Measurements from ENCODE around the gene FADS3. TPM values are rescaled to one million over a fixed set of nuclear protein-coding genes. Genes with fewer than 3 reads are reported as not detected.
A peak's percentile ranks its signal among the peaks of the same experiment; 100 is the strongest.

The FADS3 gene
- total and polyA plus RNA-seq, 9 of the 15 experiments (the other 6 are each of a cell fraction or from before 2014, with no cell fraction given) = 0.97 to 148 (median 92.7) TPM

DNA sequence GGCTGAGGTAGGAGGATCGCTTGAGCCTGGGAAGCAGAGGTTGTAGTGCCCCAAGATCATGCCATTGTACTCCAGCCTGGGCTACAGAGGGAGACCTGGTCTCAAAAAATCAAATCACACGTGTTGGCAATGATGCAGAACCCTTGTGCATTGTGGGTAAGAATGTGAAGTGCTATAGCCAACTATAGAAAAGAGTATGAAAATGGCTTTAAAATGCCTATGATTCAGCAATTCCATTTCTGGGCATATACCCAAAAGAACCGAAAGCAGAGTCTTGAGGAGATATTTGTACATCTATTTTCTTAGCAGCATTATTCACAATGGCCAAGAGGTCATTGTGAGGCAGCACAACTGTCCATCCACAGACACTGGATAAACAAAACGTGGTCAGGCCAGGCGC, 2.6 kb upstream of the FADS3 start:
- no peaks in the 10 kb centered on the region for H3K9me3 ChIP-seq (replicated peaks; ENCODE audit: control insufficient read depth, insufficient read depth, low read depth, low read length)
- intact Hi-C loops (cut with micrococcal nuclease) (no loop called here), in situ Hi-C loops (cut with MboI) (no loop called here)
- no peak overlapping the region for H3K27ac ChIP-seq (ENCODE audit: extremely low read depth, low read depth, low read length)
- peaks cover 20% of the 10 kb centered on the region for H3K79me2 ChIP-seq (ENCODE audit: control insufficient read depth, insufficient read depth, low read length)
- H3K4me1 ChIP-seq (replicated peaks in 1 of 2; ENCODE audit: control insufficient read depth in 2 of 2, insufficient read depth in 2 of 2, low read length in 2 of 2) = peaks cover 17 to 57% of the 10 kb centered on the region in 2 experiments
- DNase-seq (ENCODE audit: extremely low read depth in 1 of 4, low spot score in 3 of 4) (no peak), FAIRE-seq (no peak), ATAC-seq (no peak)
- H3K4me3 ChIP-seq = no peak overlapping the region
- no peak overlapping the region for H3K4me2 ChIP-seq (ENCODE audit: insufficient read depth, low read length)
- H2AFZ ChIP-seq (ENCODE audit: low read depth, low read length) = no peak overlapping the region
- H3K27me3 ChIP-seq (ENCODE audit: control insufficient read depth in 2 of 2, insufficient read depth in 2 of 2, low read length in 2 of 2) = no peaks in the 10 kb centered on the region
- ChIA-PET CTCF (ENCODE audit: low intra/inter-chr PET ratio) (no interaction called here), POLR2A (interaction anchor here (1.5 kb wide), 1 partner anchor 56 kb away, joined by 3 read pairs; no protein-coding TSS in a partner anchor)
- TF ChIP-seq NFE2 (IDR thresholded peaks at IDR 0.05; ENCODE audit: low read depth) = peak; percentile 64; the same call in 1 of the 2 replicates
- no peak for TF ChIP-seq FUS (optimal IDR thresholded peaks at IDR 0.05; ENCODE audit: low read depth, low read length)
- TF ChIP-seq MAFF (IDR thresholded peaks at IDR 0.05; ENCODE audit: low read length) = peak; percentile 30; the same call in 1 of the 2 replicates
- TF ChIP-seq, protein P1, sequence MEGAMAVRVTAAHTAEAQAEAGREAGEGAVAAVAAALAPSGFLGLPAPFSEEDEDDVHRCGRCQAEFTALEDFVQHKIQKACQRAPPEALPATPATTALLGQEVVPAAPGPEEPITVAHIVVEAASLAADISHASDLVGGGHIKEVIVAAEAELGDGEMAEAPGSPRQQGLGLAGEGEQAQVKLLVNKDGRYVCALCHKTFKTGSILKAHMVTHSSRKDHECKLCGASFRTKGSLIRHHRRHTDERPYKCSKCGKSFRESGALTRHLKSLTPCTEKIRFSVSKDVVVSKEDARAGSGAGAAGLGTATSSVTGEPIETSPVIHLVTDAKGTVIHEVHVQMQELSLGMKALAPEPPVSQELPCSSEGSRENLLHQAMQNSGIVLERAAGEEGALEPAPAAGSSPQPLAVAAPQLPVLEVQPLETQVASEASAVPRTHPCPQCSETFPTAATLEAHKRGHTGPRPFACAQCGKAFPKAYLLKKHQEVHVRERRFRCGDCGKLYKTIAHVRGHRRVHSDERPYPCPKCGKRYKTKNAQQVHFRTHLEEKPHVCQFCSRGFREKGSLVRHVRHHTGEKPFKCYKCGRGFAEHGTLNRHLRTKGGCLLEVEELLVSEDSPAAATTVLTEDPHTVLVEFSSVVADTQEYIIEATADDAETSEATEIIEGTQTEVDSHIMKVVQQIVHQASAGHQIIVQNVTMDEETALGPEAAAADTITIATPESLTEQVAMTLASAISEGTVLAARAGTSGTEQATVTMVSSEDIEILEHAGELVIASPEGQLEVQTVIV (CRISPR knock-in tag; IDR thresholded peaks at IDR 0.05; ENCODE audit: borderline replicate concordance) = no peak
- TF ChIP-seq C11orf30 (IDR thresholded peaks at IDR 0.05; ENCODE audit: low read depth) = peak; percentile 75
- no peak for TF ChIP-seq ZNF232 (CRISPR knock-in tag; IDR thresholded peaks at IDR 0.05)
- no peak for TF ChIP-seq RBM39 (optimal IDR thresholded peaks at IDR 0.05; ENCODE audit: low read depth, low read length)
- peak; percentile 66 for TF ChIP-seq ZNF316 (IDR thresholded peaks at IDR 0.05)
- TF ChIP-seq, protein P2, sequence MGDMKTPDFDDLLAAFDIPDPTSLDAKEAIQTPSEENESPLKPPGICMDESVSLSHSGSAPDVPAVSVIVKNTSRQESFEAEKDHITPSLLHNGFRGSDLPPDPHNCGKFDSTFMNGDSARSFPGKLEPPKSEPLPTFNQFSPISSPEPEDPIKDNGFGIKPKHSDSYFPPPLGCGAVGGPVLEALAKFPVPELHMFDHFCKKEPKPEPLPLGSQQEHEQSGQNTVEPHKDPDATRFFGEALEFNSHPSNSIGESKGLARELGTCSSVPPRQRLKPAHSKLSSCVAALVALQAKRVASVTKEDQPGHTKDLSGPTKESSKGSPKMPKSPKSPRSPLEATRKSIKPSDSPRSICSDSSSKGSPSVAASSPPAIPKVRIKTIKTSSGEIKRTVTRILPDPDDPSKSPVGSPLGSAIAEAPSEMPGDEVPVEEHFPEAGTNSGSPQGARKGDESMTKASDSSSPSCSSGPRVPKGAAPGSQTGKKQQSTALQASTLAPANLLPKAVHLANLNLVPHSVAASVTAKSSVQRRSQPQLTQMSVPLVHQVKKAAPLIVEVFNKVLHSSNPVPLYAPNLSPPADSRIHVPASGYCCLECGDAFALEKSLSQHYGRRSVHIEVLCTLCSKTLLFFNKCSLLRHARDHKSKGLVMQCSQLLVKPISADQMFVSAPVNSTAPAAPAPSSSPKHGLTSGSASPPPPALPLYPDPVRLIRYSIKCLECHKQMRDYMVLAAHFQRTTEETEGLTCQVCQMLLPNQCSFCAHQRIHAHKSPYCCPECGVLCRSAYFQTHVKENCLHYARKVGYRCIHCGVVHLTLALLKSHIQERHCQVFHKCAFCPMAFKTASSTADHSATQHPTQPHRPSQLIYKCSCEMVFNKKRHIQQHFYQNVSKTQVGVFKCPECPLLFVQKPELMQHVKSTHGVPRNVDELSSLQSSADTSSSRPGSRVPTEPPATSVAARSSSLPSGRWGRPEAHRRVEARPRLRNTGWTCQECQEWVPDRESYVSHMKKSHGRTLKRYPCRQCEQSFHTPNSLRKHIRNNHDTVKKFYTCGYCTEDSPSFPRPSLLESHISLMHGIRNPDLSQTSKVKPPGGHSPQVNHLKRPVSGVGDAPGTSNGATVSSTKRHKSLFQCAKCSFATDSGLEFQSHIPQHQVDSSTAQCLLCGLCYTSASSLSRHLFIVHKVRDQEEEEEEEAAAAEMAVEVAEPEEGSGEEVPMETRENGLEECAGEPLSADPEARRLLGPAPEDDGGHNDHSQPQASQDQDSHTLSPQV (IDR thresholded peaks at IDR 0.05) = 0 out of 2 replicates have a peak, but pooled peaks have one; percentile 40
- TF ChIP-seq MAFG (tag; conservative IDR thresholded peaks at IDR 0.05) = peak; percentile 74
- H3K9me1 ChIP-seq (ENCODE audit: control insufficient read depth, insufficient read depth, low read length) = no peaks in the 10 kb centered on the region
- H3K36me3 ChIP-seq (ENCODE audit: control insufficient read depth, insufficient read depth, low read length) = peaks cover 37% of the 10 kb centered on the region; the same call in 2 of the 3 replicates
- BruUV-seq (replicated peaks) = no TSS peak
- 57% methylated on average over 5 of the region's 5 CpGs for WGBS (ENCODE audit: insufficient coverage, low coverage, missing lambda C conversion rate)
- no peak overlapping the region for H3K9ac ChIP-seq (ENCODE audit: insufficient read depth in 1 of 2, low read depth in 2 of 2, low read length in 2 of 2)
- H4K20me1 ChIP-seq (replicated peaks; ENCODE audit: control insufficient read depth, insufficient read depth, low read length) = no peaks in the 10 kb centered on the region

Measured in K562 (cell line).